Measurements from ENCODE around the gene KDM6A.
"Not testable (repeated sequence)": the region's sequence is repeated elsewhere in the genome, so short reads cannot be mapped to it uniquely, and the experiment has no call there.

KDM6A gene

GRCh38 chrX:44872821-44873414, at the start of gene KDM6A:
TSS of gene KDM6A (plus strand) at chrX:44873188. CDS start at chrX:44873552, 364 bp downstream.
- peak; percentile 54 for TF ChIP-seq POLR2A (IDR thresholded peaks at IDR 0.05; ENCODE audit: low read length)
- no peak for TF ChIP-seq GATA1 (IDR thresholded peaks at IDR 0.05; ENCODE audit: low read depth, low read length)

GRCh38 chrX:44823193-44823592, 49.8 kb upstream of the KDM6A start:
- DNase-seq = not testable (repeated sequence)

More at GRCh38 chrX:44872821-44873414, at the start of gene KDM6A:
- peak; percentile 98 for DNase-seq

GRCh38 chrX:44828008-44828605, 44.9 kb upstream of the KDM6A start:
- peak; percentile 0 to 5 for DNase-seq
- TF ChIP-seq GATA1 (IDR thresholded peaks at IDR 0.05; ENCODE audit: low read depth, low read length) (no peak), POLR2A (IDR thresholded peaks at IDR 0.05; ENCODE audit: low read length) (no peak)

GRCh38 chrX:44829832-44830231, 43.2 kb upstream of the KDM6A start:
- DNase-seq = no peak
- TF ChIP-seq POLR2A (IDR thresholded peaks at IDR 0.05; ENCODE audit: low read length) = no peak
- no peak for TF ChIP-seq GATA1 (IDR thresholded peaks at IDR 0.05; ENCODE audit: low read depth, low read length)

GRCh38 chrX:44842550-44843317, 30.3 kb upstream of the KDM6A start:
- DNase-seq = peak in 1 of 2 experiments; percentile 13
- TF ChIP-seq GATA1 (IDR thresholded peaks at IDR 0.05; ENCODE audit: low read depth, low read length) (no peak), POLR2A (IDR thresholded peaks at IDR 0.05; ENCODE audit: low read length) (no peak)

- peak; percentile 74 to 90 for DNase-seq
- TF ChIP-seq POLR2A (IDR thresholded peaks at IDR 0.05; ENCODE audit: low read length) = peak; percentile 25
- TF ChIP-seq GATA1 (IDR thresholded peaks at IDR 0.05; ENCODE audit: low read depth, low read length) = no peak
Measured at GRCh38 chrX:44843318-44843702, 29.7 kb upstream of the KDM6A start.

GRCh38 chrX:44843753-44844152, 29.2 kb upstream of the KDM6A start, which contains the start of gene DUSP21:
TSS of gene DUSP21 (plus strand) at chrX:44844021. CDS start at chrX:44844133, 112 bp downstream.
- TF ChIP-seq POLR2A (IDR thresholded peaks at IDR 0.05; ENCODE audit: low read length) = no peak
- TF ChIP-seq GATA1 (IDR thresholded peaks at IDR 0.05; ENCODE audit: low read depth, low read length) = no peak
- peak; percentile 75 to 87 for DNase-seq

GRCh38 chrX:44844204-44844603, 28.8 kb upstream of the KDM6A start:
- TF ChIP-seq POLR2A (IDR thresholded peaks at IDR 0.05; ENCODE audit: low read length) (no peak), GATA1 (IDR thresholded peaks at IDR 0.05; ENCODE audit: low read depth, low read length) (no peak)
- DNase-seq = no peak

GRCh38 chrX:44850891-44851290, 22.1 kb upstream of the KDM6A start:
- DNase-seq = not testable (repeated sequence)

- peak; percentile 24 to 25 for DNase-seq
- TF ChIP-seq POLR2A (IDR thresholded peaks at IDR 0.05; ENCODE audit: low read length) = no peak
- TF ChIP-seq GATA1 (IDR thresholded peaks at IDR 0.05; ENCODE audit: low read depth, low read length) = no peak
Measured at GRCh38 chrX:44871114-44871645, 1.8 kb upstream of the KDM6A start.

- TF ChIP-seq POLR2A (IDR thresholded peaks at IDR 0.05; ENCODE audit: low read length) (peak; percentile 47), GATA1 (IDR thresholded peaks at IDR 0.05; ENCODE audit: low read depth, low read length) (no peak)
- DNase-seq = peak; percentile 76 to 83
Measured at GRCh38 chrX:44871931-44872820, 812 bp upstream of the KDM6A start.

- peak; percentile 65 to 78 for DNase-seq
- TF ChIP-seq GATA1 (IDR thresholded peaks at IDR 0.05; ENCODE audit: low read depth, low read length) = no peak
- no peak for TF ChIP-seq POLR2A (IDR thresholded peaks at IDR 0.05; ENCODE audit: low read length)
Measured at GRCh38 chrX:44873415-44874276, 658 bp downstream of the KDM6A start.

Measured in erythroblast (primary cell).